GM23338 (cell line): Measurements from ENCODE around the gene CERS3. TPM values are rescaled to one million over a fixed set of nuclear protein-coding genes. Genes with fewer than 3 reads are reported as not detected.

Experiments
- ATAC-seq: fragments of 200-7000 bp; cut with Tn5 transposase; 3 replicates; pipeline ENCODE4 v1.9.1; 2020
- DNase-seq: peaks from one replicate; pipeline ENCODE4 v3.0.0-alpha.2; 2015; ENCODE audit warnings: low spot score
- H2AFZ ChIP-seq: fragments of 200-600 bp; sonication (generic); 2 replicates; pipeline ENCODE4 v1.8.0; 2016; ENCODE audit warnings: antibody characterized with exemption, mild to moderate bottlenecking, moderate library complexity
- H3F3A ChIP-seq: fragments of 200-600 bp; sonication (generic); replicated peaks from 2 replicates; pipeline ENCODE4 v1.8.0; 2017; ENCODE audit warnings: antibody characterized with exemption, mixed run types, low read depth
- H3K27ac ChIP-seq: fragments of 200-600 bp; sonication (generic); 2 replicates; pipeline ENCODE4 v1.6.1; 2016; ENCODE audit warnings: low read depth
- H3K27me3 ChIP-seq: fragments of 200-600 bp; sonication (generic); 2 replicates; pipeline ENCODE4 v1.8.0; 2016; ENCODE audit warnings: mild to moderate bottlenecking, mixed run types, moderate library complexity; ENCODE audit not compliant: insufficient read depth
- H3K36me3 ChIP-seq: fragments of 200-600 bp; sonication (generic); 2 replicates; pipeline ENCODE4 v1.8.0; 2016; ENCODE audit warnings: mild to moderate bottlenecking; ENCODE audit not compliant: insufficient read depth
- H3K4me1 ChIP-seq: fragments of 200-600 bp; sonication (generic); 2 replicates; pipeline ENCODE4 v1.8.0; 2016; ENCODE audit warnings: mild to moderate bottlenecking, moderate library complexity; ENCODE audit not compliant: insufficient read depth
- H3K4me2 ChIP-seq: fragments of 200-600 bp; sonication (generic); 2 replicates; pipeline ENCODE4 v1.7.1; 2017; ENCODE audit warnings: mixed run types
- H3K4me3 ChIP-seq: fragments of 200-600 bp; sonication (generic); 2 replicates; pipeline ENCODE4 v1.6.1; 2016; ENCODE audit warnings: mixed run types
- H3K79me2 ChIP-seq: fragments of 200-600 bp; sonication (generic); replicated peaks from 2 replicates; pipeline ENCODE4 v1.8.0; 2017; ENCODE audit warnings: mild to moderate bottlenecking; ENCODE audit not compliant: insufficient read depth
- H3K9me2 ChIP-seq: fragments of 200-600 bp; sonication (generic); 2 replicates; pipeline ENCODE4 v1.8.0; 2017; ENCODE audit not compliant: insufficient read depth
- H4K20me1 ChIP-seq: fragments of 200-600 bp; sonication (generic); replicated peaks from 2 replicates; pipeline ENCODE4 v1.8.0; 2017; ENCODE audit warnings: mild to moderate bottlenecking; ENCODE audit not compliant: insufficient read depth
- H3K27ac Mint-ChIP-seq: 2 replicates; pipeline ENCODE4 v1.8.0; 2020; ENCODE audit warnings: inconsistent platforms, mild to moderate bottlenecking, moderate library complexity, mixed read lengths
- H3K27me3 Mint-ChIP-seq: 3 replicates; pipeline ENCODE4 v1.8.0; 2022; ENCODE audit warnings: low read depth, mild to moderate bottlenecking, moderate library complexity, mixed read lengths, inconsistent platforms; ENCODE audit not compliant: insufficient read depth, poor library complexity
- H3K36me3 Mint-ChIP-seq: 3 replicates; pipeline ENCODE4 v1.8.0; 2021; ENCODE audit warnings: low read depth, mild to moderate bottlenecking, inconsistent platforms, moderate library complexity, mixed read lengths
- H3K4me1 Mint-ChIP-seq: 3 replicates; pipeline ENCODE4 v1.8.0; 2020; ENCODE audit warnings: mild to moderate bottlenecking, inconsistent platforms, mixed read lengths
- H3K4me3 Mint-ChIP-seq: 3 replicates; pipeline ENCODE4 v1.8.0; 2021; ENCODE audit warnings: moderate library complexity, mild to moderate bottlenecking, inconsistent platforms, mixed read lengths
- H3K9me3 Mint-ChIP-seq: 3 replicates; pipeline ENCODE4 v1.8.0; 2020; ENCODE audit warnings: moderate library complexity, mild to moderate bottlenecking, inconsistent platforms, mixed read lengths
- CREB1 ChIP-seq: fragments of 250-450 bp; sonication (Bioruptor Pico); IDR thresholded peaks from 2 replicates; pipeline ENCODE4 v1.5.0; 2020; ENCODE audit warnings: low read depth, mild to moderate bottlenecking, moderate library complexity
- EZH2 ChIP-seq: fragments of 200-600 bp; sonication (generic); IDR thresholded peaks from one replicate; pipeline ENCODE4 v1.8.0; 2017; ENCODE audit warnings: antibody characterized with exemption, mild to moderate bottlenecking, low read depth; ENCODE audit not compliant: unreplicated experiment
- EZH2phosphoT487 ChIP-seq: fragments of 200-600 bp; sonication (generic); IDR thresholded peaks from one replicate; pipeline ENCODE4 v1.8.1; 2018; ENCODE audit warnings: antibody characterized with exemption; ENCODE audit not compliant: unreplicated experiment
- JUNB ChIP-seq: IDR thresholded peaks from one replicate; pipeline ENCODE4 v1.6.1; 2016; ENCODE audit warnings: antibody characterized with exemption; ENCODE audit not compliant: unreplicated experiment
- NANOG ChIP-seq: IDR thresholded peaks from 2 replicates; pipeline ENCODE4 v1.6.1; 2016; ENCODE audit warnings: antibody characterized with exemption, borderline replicate concordance
- POLR2AphosphoS5 ChIP-seq: IDR thresholded peaks from 2 replicates; pipeline ENCODE4 v1.6.1; 2016; ENCODE audit warnings: antibody characterized with exemption, low read depth
- REST ChIP-seq: IDR thresholded peaks from one replicate; pipeline ENCODE4 v1.6.1; 2018; ENCODE audit warnings: antibody characterized with exemption; ENCODE audit not compliant: unreplicated experiment
- STAT1 ChIP-seq: IDR thresholded peaks from one replicate; pipeline ENCODE4 v1.6.1; 2016; ENCODE audit warnings: antibody characterized with exemption; ENCODE audit not compliant: unreplicated experiment
- ZNF114 ChIP-seq: fragments of 250-450 bp; sonication (Bioruptor Pico); IDR thresholded peaks from 2 replicates; pipeline ENCODE4 v1.5.0; 2020; ENCODE audit warnings: mild to moderate bottlenecking, moderate library complexity
- ZNF331 ChIP-seq: fragments of 250-450 bp; sonication (Bioruptor Pico); IDR thresholded peaks from 2 replicates; pipeline ENCODE4 v1.5.0; 2020; ENCODE audit warnings: low read depth, mild to moderate bottlenecking, moderate library complexity
- ZNF462 ChIP-seq: fragments of 250-450 bp; sonication (Bioruptor Pico); IDR thresholded peaks from 2 replicates; pipeline ENCODE4 v1.5.0; 2020; ENCODE audit warnings: mild to moderate bottlenecking, moderate library complexity
- polyA plus RNA-seq: library from polyadenylated mRNA; unstranded; fragments of >200 nt; fragmentation: Nextera tagmentation; extraction: Ambion mirVana; gene quantifications from 2 replicates; pipeline ENCODE4 v1.2.1, GENCODE V29; 2016
- total RNA-seq: library from RNA; depleted of rRNA; stranded (reverse); fragments of >200 nt; shearing (Covaris generic); gene quantifications from 2 replicates; pipeline ENCODE4 v1.2.3, GENCODE V29; 2014
- TF ChIP-seq, protein P1 (sequence below), 2 experiments: fragments of 200-600 bp in 1 of 2; sonication (generic) in 1 of 2; conservative IDR thresholded peaks; 2 replicates each; pipeline versions ENCODE4 v1.5.1 to v1.6.1; 2016 to 2017; ENCODE audit warnings: antibody characterized with exemption in 2 of 2, low read depth in 2 of 2, mild to moderate bottlenecking in 2 of 2, moderate library complexity in 1 of 2
- TF ChIP-seq, protein P2 (sequence below): IDR thresholded peaks from 2 replicates; pipeline ENCODE4 v1.6.1; 2016; ENCODE audit warnings: antibody characterized with exemption

CERS3 gene
- total and polyA plus RNA-seq, 2 experiments from 2014 or later, result 1.8 to 2.2 TPM

- TF ChIP-seq EZH2phosphoT487 (no peak), POLR2AphosphoS5 (no peak), ZNF462 (CRISPR knock-in tag) (no peak), CREB1 (no peak), STAT1 (no peak), NANOG (no peak), EZH2 (no peak), ZNF114 (CRISPR knock-in tag) (no peak), ZNF331 (CRISPR knock-in tag) (no peak), REST (no peak), JUNB (no peak)
- TF ChIP-seq, protein P1, sequence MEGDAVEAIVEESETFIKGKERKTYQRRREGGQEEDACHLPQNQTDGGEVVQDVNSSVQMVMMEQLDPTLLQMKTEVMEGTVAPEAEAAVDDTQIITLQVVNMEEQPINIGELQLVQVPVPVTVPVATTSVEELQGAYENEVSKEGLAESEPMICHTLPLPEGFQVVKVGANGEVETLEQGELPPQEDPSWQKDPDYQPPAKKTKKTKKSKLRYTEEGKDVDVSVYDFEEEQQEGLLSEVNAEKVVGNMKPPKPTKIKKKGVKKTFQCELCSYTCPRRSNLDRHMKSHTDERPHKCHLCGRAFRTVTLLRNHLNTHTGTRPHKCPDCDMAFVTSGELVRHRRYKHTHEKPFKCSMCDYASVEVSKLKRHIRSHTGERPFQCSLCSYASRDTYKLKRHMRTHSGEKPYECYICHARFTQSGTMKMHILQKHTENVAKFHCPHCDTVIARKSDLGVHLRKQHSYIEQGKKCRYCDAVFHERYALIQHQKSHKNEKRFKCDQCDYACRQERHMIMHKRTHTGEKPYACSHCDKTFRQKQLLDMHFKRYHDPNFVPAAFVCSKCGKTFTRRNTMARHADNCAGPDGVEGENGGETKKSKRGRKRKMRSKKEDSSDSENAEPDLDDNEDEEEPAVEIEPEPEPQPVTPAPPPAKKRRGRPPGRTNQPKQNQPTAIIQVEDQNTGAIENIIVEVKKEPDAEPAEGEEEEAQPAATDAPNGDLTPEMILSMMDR (conservative IDR thresholded peaks at IDR 0.05; ENCODE audit: low read depth in 2 of 2), result no peak
- TF ChIP-seq, protein P2, sequence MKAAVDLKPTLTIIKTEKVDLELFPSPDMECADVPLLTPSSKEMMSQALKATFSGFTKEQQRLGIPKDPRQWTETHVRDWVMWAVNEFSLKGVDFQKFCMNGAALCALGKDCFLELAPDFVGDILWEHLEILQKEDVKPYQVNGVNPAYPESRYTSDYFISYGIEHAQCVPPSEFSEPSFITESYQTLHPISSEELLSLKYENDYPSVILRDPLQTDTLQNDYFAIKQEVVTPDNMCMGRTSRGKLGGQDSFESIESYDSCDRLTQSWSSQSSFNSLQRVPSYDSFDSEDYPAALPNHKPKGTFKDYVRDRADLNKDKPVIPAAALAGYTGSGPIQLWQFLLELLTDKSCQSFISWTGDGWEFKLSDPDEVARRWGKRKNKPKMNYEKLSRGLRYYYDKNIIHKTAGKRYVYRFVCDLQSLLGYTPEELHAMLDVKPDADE, result no peak
- Histone ChIP-seq H3F3A (no peaks in the 10 kb centered on the region), H3K4me3 (no peak overlapping the region), H3K27me3 (no peaks in the 10 kb centered on the region), H3K79me2 (no peaks in the 10 kb centered on the region), H3K4me1 (peaks cover 10% of the 10 kb centered on the region; the same call in 1 of the 2 replicates), H3K4me2 (no peak overlapping the region), H3K36me3 (0 out of 2 replicates have a peak, but pooled peaks cover 3% of the 10 kb centered on the region), H3K27ac (no peak overlapping the region), H3K9me2 (peaks cover 8% of the 10 kb centered on the region), H4K20me1 (no peaks in the 10 kb centered on the region), H2AFZ (no peak overlapping the region)
- Mint-ChIP-seq H3K27ac (no peak overlapping the region), H3K27me3 (no peaks in the 10 kb centered on the region), H3K36me3 (no peaks in the 10 kb centered on the region; the same call in 2 of the 3 replicates), H3K4me1 (peaks cover 19% of the 10 kb centered on the region), H3K4me3 (no peak overlapping the region), H3K9me3 (peaks cover 2% of the 10 kb centered on the region; the same call in 1 of the 3 replicates)
- DNase-seq (no peak), ATAC-seq (no peak)
Measured at GRCh38 chr15:100464256-100464655, 64.5 kb downstream of the CERS3 start.
